ENCODE results near the gene CPM. TPM values are rescaled to one million over a fixed set of nuclear protein-coding genes. Genes with fewer than 3 reads are reported as not detected.
"Not testable (repeated sequence)": the region's sequence is repeated elsewhere in the genome, so short reads cannot be mapped to it uniquely, and the experiment has no call there.

Gene CPM
- total and polyA plus RNA-seq, 2 of the 4 experiments (the other 2 are of a cell fraction): 2.0 to 8.8 TPM

DNA sequence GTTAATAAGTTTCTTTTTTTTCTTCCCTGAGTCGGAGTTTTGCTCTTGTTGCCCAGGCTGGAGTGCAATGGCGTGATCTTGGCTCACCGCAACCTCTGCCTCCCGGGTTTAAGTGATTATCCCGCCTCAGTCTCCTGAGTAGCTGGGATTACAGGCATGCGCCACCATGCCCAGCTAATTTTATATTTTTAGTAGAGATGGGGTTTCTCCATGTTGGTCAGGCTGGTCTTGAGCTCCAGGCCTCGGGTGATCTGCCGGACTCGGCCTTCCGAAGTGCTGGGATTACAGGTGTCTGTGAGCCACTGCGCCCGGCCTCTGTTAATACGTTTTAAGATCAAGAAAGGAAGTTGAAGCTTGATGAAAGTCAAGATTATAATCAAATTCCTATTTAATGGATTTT lies 113.5 kb downstream of the CPM start:
- DNase-seq; H3K23ac ChIP-seq (ENCODE audit: low read depth, low read length); POLR2A ChIA-PET (ENCODE audit: unreplicated experiment); H2BK20ac ChIP-seq (ENCODE audit: low read depth, low read length); H4K91ac ChIP-seq (ENCODE audit: insufficient read depth, low read depth, low read length); H3K4me1 ChIP-seq (ENCODE audit: control insufficient read depth, insufficient read depth, low read length); H3K4me2 ChIP-seq (ENCODE audit: low read depth, low read length); intact Hi-C loops (cut with micrococcal nuclease); H2AK9ac ChIP-seq (replicated peaks; ENCODE audit: low read depth, low read length, poor library complexity); H4K8ac ChIP-seq (ENCODE audit: low read depth in 2 of 2, low read length in 2 of 2); H3K9me3 ChIP-seq (ENCODE audit: control insufficient read depth, insufficient read depth, low read length); H3K14ac ChIP-seq (replicated peaks; ENCODE audit: low read depth, low read length); dilution Hi-C loops (cut with HindIII; ENCODE audit: low sequenced_read_pairs, unreplicated experiment); BruUV-seq (replicated peaks); H3K56ac ChIP-seq (ENCODE audit: extremely low read depth, insufficient read depth, low read length); CTCF ChIA-PET; H3K18ac ChIP-seq (ENCODE audit: low read depth, low read length); H2AFZ ChIP-seq (replicated peaks; ENCODE audit: low read length, poor library complexity); H2AK5ac ChIP-seq (ENCODE audit: low read depth, low read length); H3K27ac ChIP-seq (ENCODE audit: insufficient read depth, low read length); H2BK120ac ChIP-seq (ENCODE audit: low read depth, low read length); H3K27me3 ChIP-seq (ENCODE audit: control insufficient read depth, insufficient read depth, low read length); ATAC-seq (ENCODE audit: low read depth); H3K9ac ChIP-seq (ENCODE audit: low read depth, low read length); H4K5ac ChIP-seq (ENCODE audit: low read depth, low read length); H3K4ac ChIP-seq (ENCODE audit: low read depth, low read length); H2BK15ac ChIP-seq (ENCODE audit: low read depth, low read length); H3K4me3 ChIP-seq (ENCODE audit: insufficient read depth, low read depth, low read length); H2BK5ac ChIP-seq (ENCODE audit: low read depth, low read length, poor library complexity, severe bottlenecking); in situ Hi-C loops (cut with MboI; ENCODE audit: low sequenced_read_pairs); H3K9me1 ChIP-seq (ENCODE audit: insufficient read depth, low read length): not testable (repeated sequence)
- Histone ChIP-seq H3K36me3 (ENCODE audit: control insufficient read depth, insufficient read depth, low read length) (peaks cover 59% of the 10 kb centered on the region), H4K20me1 (ENCODE audit: insufficient read depth, low read length) (peaks cover 56% of the 10 kb centered on the region), H3K79me1 (ENCODE audit: low read depth in 1 of 2, low read length in 2 of 2) (peaks cover 32 to 35% of the 10 kb centered on the region in 2 experiments)
- no CpG with 5 or more reads among the region's 13 CpGs for WGBS, 2 experiments (ENCODE audit: extremely low coverage in 2 of 2, insufficient read length in 1 of 2)
